HG03064 (cell line): Measurements from ENCODE around the gene GAS5.
A peak's percentile ranks its signal among the peaks of the same experiment; 100 is the strongest.

ENCODE experiments used
- ATAC-seq: cut with Tn5 transposase; IDR thresholded peaks from one replicate; pipeline ENCODE4 v1.9.1; 2021; ENCODE audit warnings: low read depth; ENCODE audit not compliant: unreplicated experiment

GAS5 gene

GRCh38 chr1:173832748-173833147, 35.0 kb downstream of the GAS5 start:
- ATAC-seq: no peak

- ATAC-seq: no peak
These were observed 40.2 kb downstream of the GAS5 start for GRCh38 chr1:173827611-173828010.

GRCh38 chr1:173824315-173825081, 43.3 kb downstream of the GAS5 start, which contains the start of the genes CENPL and DARS2:
TSS of gene CENPL (minus strand) at chr1:173824883. CDS start at chr1:173811299, 13,584 bp downstream.
TSS of gene DARS2 (plus strand) at chr1:173824673. CDS start at chr1:173825230, 557 bp downstream.
- ATAC-seq: peak; percentile 81

GRCh38 chr1:173823781-173824314, 43.9 kb downstream of the GAS5 start:
- peak; percentile 33 for ATAC-seq

GRCh38 chr1:173821680-173822079, 46.1 kb downstream of the GAS5 start:
- ATAC-seq: no peak

DNA sequence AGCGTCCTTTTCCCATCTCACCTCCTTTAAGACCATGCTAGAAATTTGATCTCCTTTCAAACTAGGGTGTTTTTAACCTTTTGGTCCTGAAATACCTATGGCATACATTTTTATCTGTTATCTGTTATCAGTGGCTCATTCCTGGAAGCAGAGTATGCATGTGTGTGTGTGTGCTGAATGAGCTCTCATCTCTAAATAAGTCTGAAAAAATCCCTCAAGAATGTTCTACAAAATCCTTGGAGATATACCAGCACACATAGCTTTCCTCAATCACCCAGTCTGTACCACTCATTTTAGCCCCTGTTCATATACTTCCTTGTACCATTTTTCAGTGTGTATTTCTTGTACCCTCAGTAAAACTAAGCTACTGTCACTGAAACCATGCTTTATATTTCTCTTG, 49.3 kb downstream of the GAS5 start:
- ATAC-seq: no peak
